H1 (cell line): ENCODE results near the gene ZNF565. TPM values are rescaled to one million over a fixed set of nuclear protein-coding genes. Genes with fewer than 3 reads are reported as not detected.

ENCODE experiments used
- ATF3 ChIP-seq: IDR thresholded peaks from 2 replicates; pipeline ENCODE4 v1.6.1; 2011; ENCODE audit warnings: low read depth, mild to moderate bottlenecking, low read length; ENCODE audit not compliant: insufficient read depth
- BACH1 ChIP-seq: IDR thresholded peaks from 2 replicates; pipeline ENCODE4 v1.6.1; 2012; ENCODE audit warnings: low read length, improper control_type of control experiment
- BCL11A ChIP-seq, 2 experiments: IDR thresholded peaks; one replicate each; pipeline ENCODE4 v1.6.1; 2011; ENCODE audit warnings: low read depth in 2 of 2, low read length in 2 of 2, mild to moderate bottlenecking in 2 of 2
- CBX8 ChIP-seq: fragments of 300-800, 300-1000 bp; sonication (generic); IDR thresholded peaks from 2 replicates; pipeline ENCODE4 v1.7.1; 2016; ENCODE audit warnings: low read depth, low read length, borderline replicate concordance
- CEBPB ChIP-seq: IDR thresholded peaks from 2 replicates; pipeline ENCODE4 v1.6.1; 2012; ENCODE audit warnings: low read depth, low read length
- CHD1 ChIP-seq: IDR thresholded peaks from 2 replicates; pipeline ENCODE4 v1.6.1; 2012; ENCODE audit warnings: low read depth, low read length, improper control_type of control experiment
- FOSL1 ChIP-seq: IDR thresholded peaks from 2 replicates; pipeline ENCODE4 v1.6.1; 2011; ENCODE audit warnings: mild to moderate bottlenecking, low read depth, low read length, moderate library complexity; ENCODE audit not compliant: insufficient read depth
- GABPA ChIP-seq: IDR thresholded peaks from 2 replicates; pipeline ENCODE4 v1.6.1; 2011; ENCODE audit warnings: mild to moderate bottlenecking, low read length, moderate library complexity, borderline replicate concordance; ENCODE audit not compliant: insufficient read depth
- JUN ChIP-seq: IDR thresholded peaks from 2 replicates; pipeline ENCODE4 v1.6.1; 2011; ENCODE audit warnings: low read depth, mild to moderate bottlenecking, improper control_type of control experiment, low read length
- KDM4A ChIP-seq: IDR thresholded peaks from one replicate; pipeline ENCODE4 v1.7.1; 2012; ENCODE audit warnings: low read depth, mild to moderate bottlenecking, moderate library complexity, low read length, inconsistent platforms; ENCODE audit not compliant: severe bottlenecking
- MAFK ChIP-seq: IDR thresholded peaks from 2 replicates; pipeline ENCODE4 v1.6.1; 2012; ENCODE audit warnings: low read depth, mild to moderate bottlenecking, improper control_type of control experiment, low read length
- NANOG ChIP-seq: IDR thresholded peaks from 2 replicates; pipeline ENCODE4 v1.6.1; 2011; ENCODE audit warnings: low read length, low read depth, mild to moderate bottlenecking, inconsistent platforms; ENCODE audit not compliant: insufficient read depth, poor library complexity, severe bottlenecking
- NRF1 ChIP-seq: IDR thresholded peaks from 2 replicates; pipeline ENCODE4 v1.6.1; 2011; ENCODE audit warnings: mild to moderate bottlenecking, low read depth, low read length, improper control_type of control experiment
- POLR2AphosphoS5 ChIP-seq: IDR thresholded peaks from 2 replicates; pipeline ENCODE4 v1.6.1; 2011; ENCODE audit warnings: low read depth, low read length
- RFX5 ChIP-seq: IDR thresholded peaks from 2 replicates; pipeline ENCODE4 v1.6.1; 2011; ENCODE audit warnings: low read depth, low read length, improper control_type of control experiment, borderline replicate concordance
- SIN3A ChIP-seq, 2 experiments: IDR thresholded peaks in 1 of 2; conservative IDR thresholded peaks in 1 of 2; 2 replicates each; pipeline ENCODE4 v1.6.1; 2011 to 2012; ENCODE audit warnings: low read length in 2 of 2, improper control_type of control experiment in 1 of 2, low read depth in 1 of 2, mild to moderate bottlenecking in 1 of 2
- SUZ12 ChIP-seq: fragments of 200-600 bp; sonication (generic); IDR thresholded peaks from 2 replicates; pipeline ENCODE4 v1.6.1; 2012; ENCODE audit warnings: mild to moderate bottlenecking, inconsistent platforms, low read length, moderate library complexity, mixed read lengths
- TAF1 ChIP-seq: IDR thresholded peaks from 2 replicates; pipeline ENCODE4 v1.6.1; 2011; ENCODE audit warnings: mild to moderate bottlenecking, low read depth, low read length
- ZNF274 ChIP-seq: IDR thresholded peaks from 2 replicates; pipeline ENCODE4 v1.7.0; 2012; ENCODE audit warnings: low read length, borderline replicate concordance; ENCODE audit errors: extremely low read depth
- polyA plus RNA-seq, 7 experiments: library from polyadenylated mRNA; depleted of rRNA in 3 of 7; stranded (reverse) in 5 of 7; unstranded in 2 of 7; fragments of >200 nt in 5 of 7; fragments of 200-250 nt in 2 of 7; gene quantifications; 1 replicate in 5 of 7; 2 replicates in 1 of 7; 4 replicates in 1 of 7; pipeline versions ENCODE4 v1.2.1 to v1.2.3, GENCODE V29; 2011 to 2013; ENCODE audit warnings: missing spikeins in 2 of 7, mixed read lengths in 2 of 7
- total RNA-seq: library from RNA; stranded (reverse); fragmentation: NEBNext Ultra II Directional; extraction: Animal tissue kit (Norgen Biotek cat#: 25700); gene quantifications from 2 replicates; pipeline ENCODE4 v1.2.1, GENCODE V29; 2021
- TF ChIP-seq, protein P1 (sequence below): IDR thresholded peaks from 2 replicates; pipeline ENCODE4 v1.6.1; 2012; ENCODE audit warnings: low read length, inconsistent platforms
- TF ChIP-seq, protein P2 (sequence below): IDR thresholded peaks from 2 replicates; pipeline ENCODE4 v1.6.1; 2011; ENCODE audit warnings: low read length, improper control_type of control experiment

ZNF565 gene
- total and polyA plus RNA-seq, 2 of the 8 experiments (the other 6 are each of a cell fraction or from before 2014, with no cell fraction given): 0.89 to 3.1 TPM

- TF ChIP-seq, protein P1, sequence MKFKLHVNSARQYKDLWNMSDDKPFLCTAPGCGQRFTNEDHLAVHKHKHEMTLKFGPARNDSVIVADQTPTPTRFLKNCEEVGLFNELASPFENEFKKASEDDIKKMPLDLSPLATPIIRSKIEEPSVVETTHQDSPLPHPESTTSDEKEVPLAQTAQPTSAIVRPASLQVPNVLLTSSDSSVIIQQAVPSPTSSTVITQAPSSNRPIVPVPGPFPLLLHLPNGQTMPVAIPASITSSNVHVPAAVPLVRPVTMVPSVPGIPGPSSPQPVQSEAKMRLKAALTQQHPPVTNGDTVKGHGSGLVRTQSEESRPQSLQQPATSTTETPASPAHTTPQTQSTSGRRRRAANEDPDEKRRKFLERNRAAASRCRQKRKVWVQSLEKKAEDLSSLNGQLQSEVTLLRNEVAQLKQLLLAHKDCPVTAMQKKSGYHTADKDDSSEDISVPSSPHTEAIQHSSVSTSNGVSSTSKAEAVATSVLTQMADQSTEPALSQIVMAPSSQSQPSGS: no peak
- TF ChIP-seq CBX8: no peak
- TF ChIP-seq CHD1: no peak
- TF ChIP-seq RFX5: no peak
- no peak for TF ChIP-seq NRF1
- 0 out of 2 replicates have a peak, but pooled peaks have one; percentile 33 for TF ChIP-seq GABPA
- no peak for TF ChIP-seq BACH1
- no peak for TF ChIP-seq BCL11A (IDR thresholded peaks at IDR 0.05; ENCODE audit: low read depth in 2 of 2, low read length in 2 of 2)
- TF ChIP-seq ATF3: no peak
- TF ChIP-seq KDM4A: peak; percentile 93
- peak; percentile 71 to 74; a peak in 1 of 4 replicates for TF ChIP-seq SIN3A (conservative IDR thresholded peaks at IDR 0.05 in 1 of 2, IDR thresholded peaks at IDR 0.05 in 1 of 2; ENCODE audit: low read depth in 1 of 2, low read length in 2 of 2)
- TF ChIP-seq JUN: no peak
- peak; percentile 62; the same call in 1 of the 2 replicates for TF ChIP-seq TAF1
- TF ChIP-seq POLR2AphosphoS5: no peak
- TF ChIP-seq ZNF274: no peak
- no peak for TF ChIP-seq MAFK
- no peak for TF ChIP-seq NANOG
- TF ChIP-seq CEBPB: no peak
- TF ChIP-seq FOSL1: no peak
- TF ChIP-seq, protein P2, sequence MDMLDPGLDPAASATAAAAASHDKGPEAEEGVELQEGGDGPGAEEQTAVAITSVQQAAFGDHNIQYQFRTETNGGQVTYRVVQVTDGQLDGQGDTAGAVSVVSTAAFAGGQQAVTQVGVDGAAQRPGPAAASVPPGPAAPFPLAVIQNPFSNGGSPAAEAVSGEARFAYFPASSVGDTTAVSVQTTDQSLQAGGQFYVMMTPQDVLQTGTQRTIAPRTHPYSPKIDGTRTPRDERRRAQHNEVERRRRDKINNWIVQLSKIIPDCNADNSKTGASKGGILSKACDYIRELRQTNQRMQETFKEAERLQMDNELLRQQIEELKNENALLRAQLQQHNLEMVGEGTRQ: no peak
- TF ChIP-seq SUZ12: no peak
Observed at GRCh38 chr19:36245210-36246005, 30.9 kb upstream of the ZNF565 start (continued).
